ENCODE results near the gene ZFP36L2. TPM values are rescaled to one million over a fixed set of nuclear protein-coding genes. Genes with fewer than 3 reads are reported as not detected.

ZFP36L2 gene
- total and polyA plus RNA-seq, 12 donors: 26.8 to 69.6 (median 42.3) TPM

DNA sequence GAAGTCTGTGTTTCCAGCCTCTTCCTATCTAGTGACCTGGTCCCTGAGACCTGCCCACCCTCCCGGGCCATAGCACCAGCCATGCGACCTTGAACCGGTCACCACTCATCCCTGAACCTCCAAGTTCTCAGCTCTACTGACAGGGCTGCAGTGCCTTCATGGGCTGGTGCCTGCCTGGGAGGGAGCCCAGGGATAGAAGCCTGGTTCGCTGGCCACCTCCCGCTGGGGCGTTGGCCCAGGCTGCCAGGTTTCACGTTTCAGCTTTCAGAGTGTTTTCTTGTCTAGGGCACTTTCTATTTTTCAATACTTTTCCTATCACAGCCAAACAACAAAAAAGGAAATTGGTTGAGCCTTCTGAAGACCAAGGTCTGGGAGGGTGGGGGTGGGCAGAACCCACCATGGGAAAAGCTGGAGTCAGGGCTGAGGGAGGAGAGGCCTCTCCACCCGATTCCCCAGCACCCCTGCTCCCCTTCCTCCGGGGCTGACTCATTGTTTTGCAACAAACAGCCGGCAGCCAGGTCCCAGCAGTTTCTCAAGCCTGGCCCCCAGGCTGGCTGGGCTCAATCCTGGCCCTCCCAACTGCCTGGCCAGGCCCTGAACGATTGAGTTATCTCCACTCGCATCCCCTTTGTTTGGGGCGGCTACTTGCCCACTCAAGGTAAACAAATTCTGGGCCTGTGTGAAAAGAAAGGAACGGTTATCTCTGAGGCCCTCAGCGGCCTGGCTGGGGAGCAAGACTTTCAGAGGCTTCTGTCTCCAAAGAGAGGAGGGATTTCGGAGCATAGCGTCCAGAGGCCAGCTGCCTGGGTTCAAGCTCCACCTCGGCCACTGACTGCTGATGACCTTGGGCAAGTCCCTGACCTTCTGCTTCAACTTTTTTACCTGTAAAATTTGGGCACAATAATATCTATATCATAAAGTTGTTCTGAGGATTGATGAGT is 47.5 kb downstream of the ZFP36L2 start:
- H3K27me3 ChIP-seq: no peaks in the 10 kb centered on the region
- peaks cover 5 to 53% (median 25%) of the 10 kb centered on the region in 9 donors for H3K4me1 ChIP-seq
- DNase-seq (peak; percentile 68 to 73), ATAC-seq (peak; percentile 78 to 92 (median 84))
- TF ChIP-seq, protein P1, sequence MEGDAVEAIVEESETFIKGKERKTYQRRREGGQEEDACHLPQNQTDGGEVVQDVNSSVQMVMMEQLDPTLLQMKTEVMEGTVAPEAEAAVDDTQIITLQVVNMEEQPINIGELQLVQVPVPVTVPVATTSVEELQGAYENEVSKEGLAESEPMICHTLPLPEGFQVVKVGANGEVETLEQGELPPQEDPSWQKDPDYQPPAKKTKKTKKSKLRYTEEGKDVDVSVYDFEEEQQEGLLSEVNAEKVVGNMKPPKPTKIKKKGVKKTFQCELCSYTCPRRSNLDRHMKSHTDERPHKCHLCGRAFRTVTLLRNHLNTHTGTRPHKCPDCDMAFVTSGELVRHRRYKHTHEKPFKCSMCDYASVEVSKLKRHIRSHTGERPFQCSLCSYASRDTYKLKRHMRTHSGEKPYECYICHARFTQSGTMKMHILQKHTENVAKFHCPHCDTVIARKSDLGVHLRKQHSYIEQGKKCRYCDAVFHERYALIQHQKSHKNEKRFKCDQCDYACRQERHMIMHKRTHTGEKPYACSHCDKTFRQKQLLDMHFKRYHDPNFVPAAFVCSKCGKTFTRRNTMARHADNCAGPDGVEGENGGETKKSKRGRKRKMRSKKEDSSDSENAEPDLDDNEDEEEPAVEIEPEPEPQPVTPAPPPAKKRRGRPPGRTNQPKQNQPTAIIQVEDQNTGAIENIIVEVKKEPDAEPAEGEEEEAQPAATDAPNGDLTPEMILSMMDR (IDR thresholded peaks at IDR 0.05): no peak
- intact Hi-C loops (cut with DNase I): loop anchor here in 4 of 10 donors (5.0 kb wide), 3 partner anchors 33 to 43 kb away; no protein-coding TSS in a partner anchor
- H3K4me3 ChIP-seq: peak overlapping the region in 1 of 10 donors; percentile 5
- 38 to 43% methylated on average over 18 of the region's 18 CpGs for WGBS, 2 donors
- no peaks in the 10 kb centered on the region for H3K36me3 ChIP-seq
- H3K27ac ChIP-seq: peak overlapping the region; percentile 17 to 90 (median 75)
- H3K9me3 ChIP-seq: peaks cover 0 to 33% (median 15%) of the 10 kb centered on the region in 11 donors

DNA sequence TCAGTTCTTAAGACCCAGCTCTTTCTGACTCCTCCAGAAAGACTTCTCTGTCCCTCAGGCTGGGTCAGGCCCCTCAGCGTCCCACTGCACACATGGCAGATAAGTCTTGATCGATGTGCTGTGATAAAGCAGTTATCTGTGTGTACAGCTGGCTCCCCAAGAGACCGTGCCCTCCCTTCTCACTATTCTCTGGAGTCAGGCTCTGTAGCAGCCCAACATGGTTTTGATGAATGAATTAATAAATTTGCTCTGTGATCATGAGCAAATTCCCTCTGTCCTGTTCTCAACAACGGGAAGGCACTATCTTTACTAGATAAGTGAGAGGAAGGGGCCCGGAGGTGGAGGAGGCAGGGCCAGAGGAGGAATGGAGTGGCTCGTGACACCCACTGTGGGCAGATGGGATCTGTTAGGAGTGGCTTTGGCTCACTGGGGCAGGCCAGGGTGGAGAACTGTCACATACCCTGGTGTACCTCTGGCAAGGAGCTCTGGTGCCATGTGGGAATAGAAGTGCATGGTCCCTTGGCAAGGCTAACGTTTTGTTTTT is 48.3 kb downstream of the ZFP36L2 start:
- peaks cover 0 to 34% (median 15%) of the 10 kb centered on the region in 11 donors for H3K9me3 ChIP-seq
- H3K4me1 ChIP-seq: peaks cover 5 to 61% (median 32%) of the 10 kb centered on the region in 9 donors
- no peaks in the 10 kb centered on the region for H3K36me3 ChIP-seq
- H3K4me3 ChIP-seq: no peak overlapping the region
- intact Hi-C loops (cut with DNase I): loop anchor here in 4 of 10 donors (5.0 kb wide), 3 partner anchors 34 to 44 kb away; no protein-coding TSS in a partner anchor
- ATAC-seq (peak in 5 of 8 donors; percentile 1 to 24 (median 3)), DNase-seq (no peak)
- H3K27ac ChIP-seq: peak overlapping the region; percentile 17 to 90 (median 75)
- no peaks in the 10 kb centered on the region for H3K27me3 ChIP-seq
- WGBS, 2 donors: 47 to 52% methylated on average over 7 of the region's 7 CpGs
- TF ChIP-seq, protein P1 (IDR thresholded peaks at IDR 0.05): no peak

DNA sequence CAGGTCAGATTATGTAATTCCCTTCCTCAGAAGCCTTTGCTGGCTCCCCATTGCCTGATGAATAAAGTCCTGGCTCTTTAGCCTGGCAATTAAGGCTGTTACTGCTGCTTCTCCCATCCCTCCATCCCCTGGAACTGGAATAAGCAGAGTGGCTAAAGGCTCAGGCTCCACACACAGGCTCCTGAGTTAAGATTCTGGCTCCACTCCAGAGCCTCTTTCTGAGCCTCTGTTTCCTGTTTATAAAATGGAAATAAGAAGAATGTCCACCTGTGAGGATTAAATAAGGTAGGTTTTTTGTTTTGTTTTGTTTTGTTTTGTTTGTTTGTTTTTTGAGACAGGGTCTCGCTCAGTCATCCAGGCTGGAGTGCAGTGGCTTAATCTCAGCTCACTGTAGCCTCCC is 50.0 kb downstream of the ZFP36L2 start:
- Histone ChIP-seq H3K36me3 (no peaks in the 10 kb centered on the region), H3K27ac (peak overlapping the region in 2 of 10 donors; percentile 26 to 95), H3K27me3 (no peaks in the 10 kb centered on the region), H3K4me3 (no peak overlapping the region), H3K9me3 (peaks cover 0 to 34% (median 15%) of the 10 kb centered on the region in 11 donors), H3K4me1 (peaks cover 7 to 78% (median 40%) of the 10 kb centered on the region in 9 donors)
- intact Hi-C loops (cut with DNase I): loop anchor here in 4 of 10 donors (5.0 kb wide), 3 partner anchors 36 to 46 kb away; no protein-coding TSS in a partner anchor
- TF ChIP-seq, protein P1 (IDR thresholded peaks at IDR 0.05): no peak
- no peak for DNase-seq
- ATAC-seq: no peak
- WGBS, 2 donors: 98 to 100% methylated on average over 1 of the region's 1 CpG

DNA sequence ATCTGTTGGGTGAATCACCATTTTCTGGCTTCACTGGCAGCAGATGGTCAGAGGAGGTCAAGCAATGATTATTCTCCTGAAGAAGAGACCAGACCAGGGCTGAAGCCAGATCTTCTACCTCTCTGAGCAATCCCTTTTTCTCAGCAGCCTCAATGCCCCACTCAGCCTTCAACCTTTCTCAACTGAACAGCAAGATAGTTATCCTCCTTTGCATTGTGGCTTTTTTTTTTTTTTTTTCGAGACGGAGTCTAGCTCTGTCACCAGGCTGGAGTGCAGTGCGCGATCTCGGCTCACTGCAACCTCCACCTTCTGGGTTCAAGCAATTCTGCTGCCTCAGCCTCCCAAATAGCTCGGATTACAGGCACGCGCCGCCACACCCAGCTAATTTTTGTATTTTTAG is 50.5 kb downstream of the ZFP36L2 start:
- intact Hi-C loops (cut with DNase I): loop anchor here in 4 of 10 donors (5.0 kb wide), 3 partner anchors 36 to 46 kb away; no protein-coding TSS in a partner anchor

More for the DNA sequence above, 50.5 kb downstream of the ZFP36L2 start:
- Histone ChIP-seq H3K4me3 (no peak overlapping the region), H3K9me3 (peaks cover 0 to 34% (median 15%) of the 10 kb centered on the region in 11 donors), H3K27ac (peak overlapping the region in 4 of 10 donors; percentile 76 to 95 (median 80)), H3K4me1 (peaks cover 7 to 83% (median 42%) of the 10 kb centered on the region in 9 donors), H3K27me3 (no peaks in the 10 kb centered on the region), H3K36me3 (no peaks in the 10 kb centered on the region)
- 96 to 97% methylated on average over 9 of the region's 9 CpGs for WGBS, 2 donors
- TF ChIP-seq, protein P1 (IDR thresholded peaks at IDR 0.05): no peak
- DNase-seq (no peak), ATAC-seq (no peak)

Data from heart right ventricle (tissue), 16 donors.